Gastrocnemius medialis (tissue), 4 donors: ENCODE results near the gene PTMS.

ENCODE experiments used
- CTCF ChIP-seq, 5 experiments: fragments of 450-650 bp in 3 of 5; fragments of 200-600 bp in 2 of 5; sonication (generic) in 2 of 5; IDR thresholded peaks in 4 of 5; conservative IDR thresholded peaks in 1 of 5; 1 replicate in 4 of 5; 2 replicates in 1 of 5; pipeline ENCODE4 v1.5.1; 2016 to 2019; ENCODE audit warnings: antibody characterized with exemption in 5 of 5, mild to moderate bottlenecking in 3 of 5, moderate library complexity in 3 of 5
- POLR2A ChIP-seq, 2 donors: fragments of 450-650 bp; IDR thresholded peaks; one replicate each; pipeline ENCODE4 v1.6.1; 2017; ENCODE audit warnings: antibody characterized with exemption in 2 of 2, mild to moderate bottlenecking in 2 of 2, moderate library complexity in 2 of 2

GRCh38 chr12:6754411-6754810, 11.8 kb upstream of the PTMS start:
- no peak for TF ChIP-seq CTCF (IDR thresholded peaks at IDR 0.05 in 4 of 5, conservative IDR thresholded peaks at IDR 0.05 in 1 of 5)
- peak in 1 of 2 donors; percentile 6 for TF ChIP-seq POLR2A (IDR thresholded peaks at IDR 0.05)
